H9 (cell line): Measurements from ENCODE around the gene SLC43A1. TPM values are rescaled to one million over a fixed set of nuclear protein-coding genes. Genes with fewer than 3 reads are reported as not detected.

Experiments used
- DNase-seq: peaks from one replicate; pipeline ENCODE4 v3.0.0-alpha.2; 2017
- H2AFZ ChIP-seq: one replicate; pipeline ENCODE4 v1.6.1; 2013; ENCODE audit warnings: mild to moderate bottlenecking, low read length, control low read depth, moderate library complexity
- H2AK5ac ChIP-seq: 2 replicates; pipeline ENCODE4 v1.6.1; 2013; ENCODE audit warnings: low read length, control low read depth, mixed read lengths; ENCODE audit not compliant: insufficient read length
- H2BK120ac ChIP-seq: one replicate; pipeline ENCODE4 v1.6.1; 2013; ENCODE audit warnings: low read depth, mild to moderate bottlenecking, low read length, control low read depth, inconsistent platforms; ENCODE audit not compliant: poor library complexity, severe bottlenecking
- H2BK12ac ChIP-seq: 2 replicates; pipeline ENCODE4 v1.6.1; 2013; ENCODE audit warnings: low read length, control low read depth, mixed read lengths, low read depth; ENCODE audit not compliant: insufficient read length
- H2BK15ac ChIP-seq: 2 replicates; pipeline ENCODE4 v1.6.1; 2013; ENCODE audit warnings: low read depth, low read length, control low read depth
- H2BK20ac ChIP-seq: one replicate; pipeline ENCODE4 v1.6.1; 2013; ENCODE audit warnings: low read depth, mild to moderate bottlenecking, low read length, control low read depth, inconsistent platforms; ENCODE audit not compliant: poor library complexity, severe bottlenecking
- H2BK5ac ChIP-seq: 2 replicates; pipeline ENCODE4 v1.6.1; 2013; ENCODE audit warnings: low read length, control low read depth, mixed read lengths; ENCODE audit not compliant: insufficient read length
- H3K14ac ChIP-seq: 2 replicates; pipeline ENCODE4 v1.6.1; 2013; ENCODE audit warnings: low read length, control low read depth; ENCODE audit not compliant: insufficient read depth
- H3K18ac ChIP-seq: 2 replicates; pipeline ENCODE4 v1.6.1; 2013; ENCODE audit warnings: low read depth, mild to moderate bottlenecking, mixed read lengths, low read length, control low read depth; ENCODE audit not compliant: insufficient read length
- H3K23ac ChIP-seq: 2 replicates; pipeline ENCODE4 v1.6.1; 2013; ENCODE audit warnings: low read length, control low read depth, mixed read lengths, low read depth; ENCODE audit not compliant: insufficient read length
- H3K23me2 ChIP-seq: 2 replicates; pipeline ENCODE4 v1.6.1; 2013; ENCODE audit warnings: low read depth, mild to moderate bottlenecking, mixed read lengths, low read length, control low read depth; ENCODE audit not compliant: insufficient read length, poor library complexity, severe bottlenecking
- H3K27ac ChIP-seq: 2 replicates; pipeline ENCODE4 v1.5.1; 2013; ENCODE audit warnings: low read length, control low read depth, mixed read lengths, low read depth; ENCODE audit not compliant: insufficient read length
- H3K27me3 ChIP-seq: 2 replicates; pipeline ENCODE4 v1.6.1; 2013; ENCODE audit warnings: low read length, control low read depth, inconsistent platforms; ENCODE audit not compliant: insufficient read depth
- H3K4ac ChIP-seq: 2 replicates; pipeline ENCODE4 v1.6.1; 2013; ENCODE audit warnings: low read depth, mild to moderate bottlenecking, control low read depth, inconsistent platforms, low read length, moderate library complexity
- H3K4me1 ChIP-seq: 2 replicates; pipeline ENCODE4 v1.6.1; 2013; ENCODE audit warnings: low read length, control low read depth, inconsistent platforms; ENCODE audit not compliant: insufficient read depth
- H3K4me2 ChIP-seq: 2 replicates; pipeline ENCODE4 v1.6.1; 2013; ENCODE audit warnings: low read length, control low read depth, mixed read lengths; ENCODE audit not compliant: insufficient read length, insufficient read depth
- H3K56ac ChIP-seq: 2 replicates; pipeline ENCODE4 v1.6.1; 2013; ENCODE audit warnings: low read depth, mild to moderate bottlenecking, mixed read lengths, low read length, control low read depth; ENCODE audit not compliant: insufficient read length
- H3K79me1 ChIP-seq: 2 replicates; pipeline ENCODE4 v1.6.1; 2013; ENCODE audit warnings: low read depth, mild to moderate bottlenecking, moderate library complexity, low read length, control low read depth, inconsistent platforms; ENCODE audit not compliant: insufficient read depth, poor library complexity, severe bottlenecking
- H3K79me2 ChIP-seq: 2 replicates; pipeline ENCODE4 v1.6.1; 2013; ENCODE audit warnings: low read length, control low read depth, inconsistent platforms; ENCODE audit not compliant: insufficient read depth
- H3K9ac ChIP-seq: 2 replicates; pipeline ENCODE4 v1.6.1; 2013; ENCODE audit warnings: low read length, control low read depth, mixed read lengths; ENCODE audit not compliant: insufficient read length; ENCODE audit errors: extremely low read depth
- H3K9me3 ChIP-seq: one replicate; pipeline ENCODE4 v1.6.1; 2013; ENCODE audit warnings: low read depth, low read length, inconsistent platforms; ENCODE audit not compliant: control insufficient read depth
- H3T11ph ChIP-seq: one replicate; pipeline ENCODE4 v1.6.1; 2013; ENCODE audit warnings: mild to moderate bottlenecking, low read length, control low read depth, inconsistent platforms
- H4K20me1 ChIP-seq: one replicate; pipeline ENCODE4 v1.6.1; 2013; ENCODE audit not compliant: control insufficient read depth, insufficient read length, insufficient read depth
- H4K5ac ChIP-seq: 2 replicates; pipeline ENCODE4 v1.6.1; 2013; ENCODE audit warnings: low read depth, mild to moderate bottlenecking, mixed read lengths, low read length, control low read depth; ENCODE audit not compliant: insufficient read length
- H4K8ac ChIP-seq: replicated peaks from 2 replicates; pipeline ENCODE4 v1.6.1; 2013; ENCODE audit warnings: low read length, control low read depth, mixed read lengths, low read depth; ENCODE audit not compliant: insufficient read length
- H4K91ac ChIP-seq: 2 replicates; pipeline ENCODE4 v1.6.1; 2013; ENCODE audit warnings: low read depth, mild to moderate bottlenecking, moderate library complexity, mixed read lengths, low read length, control low read depth; ENCODE audit not compliant: insufficient read length
- H3K27ac Mint-ChIP-seq, 3 experiments: 2 replicates in 2 of 3; 3 replicates in 1 of 3; pipeline ENCODE4 v1.8.0; 2020 to 2021; ENCODE audit warnings: mixed read lengths in 3 of 3, mild to moderate bottlenecking in 1 of 3, moderate library complexity in 1 of 3
- H3K27me3 Mint-ChIP-seq: 2 replicates; pipeline ENCODE4 v1.8.0; 2021; ENCODE audit warnings: low read depth, mild to moderate bottlenecking, moderate library complexity, mixed read lengths
- H3K36me3 Mint-ChIP-seq, 3 experiments: 2 replicates in 2 of 3; 3 replicates in 1 of 3; pipeline ENCODE4 v1.8.0; 2020 to 2021; ENCODE audit warnings: low read depth in 3 of 3, mixed read lengths in 3 of 3; ENCODE audit not compliant: insufficient read depth in 1 of 3
- H3K4me1 Mint-ChIP-seq, 2 experiments: 2 replicates each; pipeline ENCODE4 v1.8.0; 2020; ENCODE audit warnings: mixed read lengths in 2 of 2
- H3K4me3 Mint-ChIP-seq, 2 experiments: 2 replicates in 1 of 2; 3 replicates in 1 of 2; pipeline ENCODE4 v1.8.0; 2020 to 2021; ENCODE audit warnings: mild to moderate bottlenecking in 2 of 2, mixed read lengths in 2 of 2, moderate library complexity in 1 of 2
- H3K9me3 Mint-ChIP-seq, 2 experiments: 2 replicates in 1 of 2; 3 replicates in 1 of 2; pipeline ENCODE4 v1.8.0; 2020; ENCODE audit warnings: mild to moderate bottlenecking in 2 of 2, mixed read lengths in 2 of 2, moderate library complexity in 1 of 2
- WGBS: extraction: QIAGEN DNeasy Blood & Tissue Kit; methylation state at CpG from one replicate; pipeline ENCODE4 v1.1.7; 2013; ENCODE audit warnings: missing lambda C conversion rate, low lambda C conversion rate, mixed read lengths; ENCODE audit not compliant: insufficient read length; ENCODE audit errors: extremely low coverage; 5-methylcytosine and 5-hydroxymethylcytosine counted together
- total RNA-seq: library from RNA; stranded (reverse); gene quantifications from 2 replicates; pipeline ENCODE4 v1.2.1, GENCODE V29; 2021
- TF ChIP-seq, protein P1 (sequence below): fragments of 200-600 bp; sonication (generic); conservative IDR thresholded peaks from 3 replicates; pipeline ENCODE4 v1.8.0; 2021; ENCODE audit warnings: antibody characterized with exemption, mild to moderate bottlenecking

The SLC43A1 gene
- total RNA-seq, 1 experiment from 2014 or later, result 17.0 TPM

DNA sequence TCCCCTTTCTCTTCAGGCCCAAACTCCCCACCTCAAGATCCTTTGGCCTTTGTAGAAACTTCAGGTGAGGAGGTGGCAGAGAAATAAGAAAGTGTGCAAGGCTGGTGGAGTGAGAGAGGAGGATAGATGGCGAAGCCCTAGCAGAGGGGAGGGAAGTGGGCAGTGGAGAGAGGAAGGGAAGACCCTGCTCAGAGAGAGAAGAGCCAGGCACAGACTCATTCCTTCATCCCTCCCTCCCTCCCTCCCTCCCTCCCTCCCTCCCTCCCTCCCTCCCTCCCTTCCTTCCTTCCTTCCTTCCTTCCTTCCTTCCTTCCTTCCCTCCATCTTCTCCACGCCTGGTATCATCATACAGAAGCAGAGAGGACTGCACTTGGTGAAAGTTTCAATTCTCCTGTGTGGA, 34.2 kb downstream of the SLC43A1 start:
- no peak overlapping the region for H2BK12ac ChIP-seq
- no peak overlapping the region for H4K91ac ChIP-seq
- no CpG with 5 or more reads among the region's 2 CpGs for WGBS
- no peaks in the 10 kb centered on the region for H3K79me2 ChIP-seq
- H3T11ph ChIP-seq, result no peak overlapping the region
- H2BK5ac ChIP-seq, result no peak overlapping the region
- Mint-ChIP-seq H3K27ac (no peak overlapping the region), H3K4me3 (peak overlapping the region in 1 of 2 experiments; percentile 84; a peak in 3 of 5 replicates), H3K27me3 (peaks cover 79% of the 10 kb centered on the region), H3K36me3 (peaks cover 3 to 13% (median 6%) of the 10 kb centered on the region in 3 experiments; a peak in 6 of 7 replicates), H3K4me1 (peaks cover 17 to 48% of the 10 kb centered on the region in 2 experiments), H3K9me3 (no peaks in the 10 kb centered on the region; a peak in 2 of 5 replicates)
- no peaks in the 10 kb centered on the region; the same call in 1 of the 2 replicates for H3K27me3 ChIP-seq
- no peaks in the 10 kb centered on the region for H3K79me1 ChIP-seq
- no peak for DNase-seq
- H3K4ac ChIP-seq, result no peak overlapping the region
- H2AFZ ChIP-seq, result no peak overlapping the region
- H2BK15ac ChIP-seq, result no peak overlapping the region
- no peak overlapping the region for H4K5ac ChIP-seq
- H2BK20ac ChIP-seq, result no peak overlapping the region
- H3K14ac ChIP-seq, result no peak overlapping the region
- H3K4me2 ChIP-seq, result no peak overlapping the region
- peaks cover 21% of the 10 kb centered on the region for H3K23me2 ChIP-seq
- H3K4me1 ChIP-seq, result no peaks in the 10 kb centered on the region
- H3K23ac ChIP-seq, result no peak overlapping the region
- no peak overlapping the region for H2AK5ac ChIP-seq
- H2BK120ac ChIP-seq, result no peak overlapping the region
- H3K27ac ChIP-seq, result no peak overlapping the region
- no peaks in the 10 kb centered on the region for H3K9me3 ChIP-seq
- TF ChIP-seq, protein P1, sequence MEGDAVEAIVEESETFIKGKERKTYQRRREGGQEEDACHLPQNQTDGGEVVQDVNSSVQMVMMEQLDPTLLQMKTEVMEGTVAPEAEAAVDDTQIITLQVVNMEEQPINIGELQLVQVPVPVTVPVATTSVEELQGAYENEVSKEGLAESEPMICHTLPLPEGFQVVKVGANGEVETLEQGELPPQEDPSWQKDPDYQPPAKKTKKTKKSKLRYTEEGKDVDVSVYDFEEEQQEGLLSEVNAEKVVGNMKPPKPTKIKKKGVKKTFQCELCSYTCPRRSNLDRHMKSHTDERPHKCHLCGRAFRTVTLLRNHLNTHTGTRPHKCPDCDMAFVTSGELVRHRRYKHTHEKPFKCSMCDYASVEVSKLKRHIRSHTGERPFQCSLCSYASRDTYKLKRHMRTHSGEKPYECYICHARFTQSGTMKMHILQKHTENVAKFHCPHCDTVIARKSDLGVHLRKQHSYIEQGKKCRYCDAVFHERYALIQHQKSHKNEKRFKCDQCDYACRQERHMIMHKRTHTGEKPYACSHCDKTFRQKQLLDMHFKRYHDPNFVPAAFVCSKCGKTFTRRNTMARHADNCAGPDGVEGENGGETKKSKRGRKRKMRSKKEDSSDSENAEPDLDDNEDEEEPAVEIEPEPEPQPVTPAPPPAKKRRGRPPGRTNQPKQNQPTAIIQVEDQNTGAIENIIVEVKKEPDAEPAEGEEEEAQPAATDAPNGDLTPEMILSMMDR, result no peak
- H3K9ac ChIP-seq, result no peak overlapping the region
- H4K20me1 ChIP-seq, result no peaks in the 10 kb centered on the region
- H3K56ac ChIP-seq, result no peak overlapping the region
- H3K18ac ChIP-seq, result no peak overlapping the region
- no peak overlapping the region for H4K8ac ChIP-seq
